Nephron (organoid): ENCODE measurements around the gene OR52E4.

Experiments used
- H3K27ac Mint-ChIP-seq, 3 experiments: 2 replicates each; pipeline ENCODE4 v1.8.0; 2020; ENCODE audit warnings: mixed read lengths in 3 of 3, mild to moderate bottlenecking in 2 of 3, moderate library complexity in 1 of 3
- H3K27me3 Mint-ChIP-seq: 2 replicates; pipeline ENCODE4 v1.8.0; 2021; ENCODE audit warnings: low read depth, mild to moderate bottlenecking, moderate library complexity, mixed read lengths
- H3K36me3 Mint-ChIP-seq: 2 replicates; pipeline ENCODE4 v1.8.0; 2020; ENCODE audit warnings: low read depth, mixed read lengths
- H3K4me1 Mint-ChIP-seq: 2 replicates; pipeline ENCODE4 v1.8.0; 2020; ENCODE audit warnings: mixed read lengths
- H3K4me3 Mint-ChIP-seq, 3 experiments: 2 replicates each; pipeline ENCODE4 v1.8.0; 2020; ENCODE audit warnings: mild to moderate bottlenecking in 3 of 3, mixed read lengths in 3 of 3, moderate library complexity in 2 of 3
- H3K9me3 Mint-ChIP-seq: 2 replicates; pipeline ENCODE4 v1.8.0; 2020; ENCODE audit warnings: mixed read lengths
- TF ChIP-seq, protein P1 (sequence below), 3 experiments: fragments of 200-600 bp; sonication (generic); IDR thresholded peaks; one replicate each; pipeline ENCODE4 v1.5.0; 2021; ENCODE audit warnings: antibody characterized with exemption in 3 of 3; ENCODE audit not compliant: unreplicated experiment in 3 of 3

The OR52E4 gene

GRCh38 chr11:5880329-5880728 lies at the start of gene OR52E4:
TSS of gene OR52E4 (plus strand) at chr11:5880629. CDS start at chr11:5884293, 3,664 bp downstream.
- TF ChIP-seq, protein P1, sequence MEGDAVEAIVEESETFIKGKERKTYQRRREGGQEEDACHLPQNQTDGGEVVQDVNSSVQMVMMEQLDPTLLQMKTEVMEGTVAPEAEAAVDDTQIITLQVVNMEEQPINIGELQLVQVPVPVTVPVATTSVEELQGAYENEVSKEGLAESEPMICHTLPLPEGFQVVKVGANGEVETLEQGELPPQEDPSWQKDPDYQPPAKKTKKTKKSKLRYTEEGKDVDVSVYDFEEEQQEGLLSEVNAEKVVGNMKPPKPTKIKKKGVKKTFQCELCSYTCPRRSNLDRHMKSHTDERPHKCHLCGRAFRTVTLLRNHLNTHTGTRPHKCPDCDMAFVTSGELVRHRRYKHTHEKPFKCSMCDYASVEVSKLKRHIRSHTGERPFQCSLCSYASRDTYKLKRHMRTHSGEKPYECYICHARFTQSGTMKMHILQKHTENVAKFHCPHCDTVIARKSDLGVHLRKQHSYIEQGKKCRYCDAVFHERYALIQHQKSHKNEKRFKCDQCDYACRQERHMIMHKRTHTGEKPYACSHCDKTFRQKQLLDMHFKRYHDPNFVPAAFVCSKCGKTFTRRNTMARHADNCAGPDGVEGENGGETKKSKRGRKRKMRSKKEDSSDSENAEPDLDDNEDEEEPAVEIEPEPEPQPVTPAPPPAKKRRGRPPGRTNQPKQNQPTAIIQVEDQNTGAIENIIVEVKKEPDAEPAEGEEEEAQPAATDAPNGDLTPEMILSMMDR (IDR thresholded peaks at IDR 0.05; ENCODE audit: unreplicated experiment in 3 of 3) = no peak
- Mint-ChIP-seq H3K36me3 (no peaks in the 10 kb centered on the region), H3K27ac (no peak within 1 kb of the TSS), H3K4me3 (no peak within 1 kb of the TSS), H3K9me3 (no peaks in the 10 kb centered on the region), H3K4me1 (no peaks in the 10 kb centered on the region), H3K27me3 (peaks cover 12% of the 10 kb centered on the region)

GRCh38 chr11:5831196-5831829 lies 49.1 kb upstream of the OR52E4 start:
- peaks cover 2% of the 10 kb centered on the region for H3K9me3 Mint-ChIP-seq
- H3K27me3 Mint-ChIP-seq = no peaks in the 10 kb centered on the region

DNA sequence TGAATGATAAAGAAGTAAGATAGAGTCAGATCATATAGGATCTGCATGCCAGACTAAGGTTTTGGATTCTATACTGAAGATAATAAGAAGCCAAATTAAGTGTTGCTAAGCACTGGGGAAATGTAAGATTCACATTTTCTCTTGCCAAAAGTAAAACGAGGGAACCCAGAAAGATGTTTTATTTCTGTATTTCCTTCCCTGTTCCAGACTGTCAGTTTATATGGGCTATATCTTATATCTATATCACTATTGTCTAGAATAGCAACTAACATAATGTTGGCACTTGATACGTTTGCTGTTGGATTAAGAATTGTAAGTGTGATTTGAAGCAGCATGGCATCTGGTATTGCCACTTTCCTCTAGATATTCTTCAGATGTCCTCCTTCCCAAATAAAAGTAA lies 47.0 kb upstream of the OR52E4 start:
- TF ChIP-seq, protein P1 (IDR thresholded peaks at IDR 0.05; ENCODE audit: unreplicated experiment in 3 of 3) = no peak
- H3K4me3 Mint-ChIP-seq = no peak overlapping the region
- no peak overlapping the region for H3K27ac Mint-ChIP-seq
- no peaks in the 10 kb centered on the region for H3K36me3 Mint-ChIP-seq
- H3K27me3 Mint-ChIP-seq = no peaks in the 10 kb centered on the region
- peaks cover 2% of the 10 kb centered on the region for H3K9me3 Mint-ChIP-seq
- H3K4me1 Mint-ChIP-seq = no peaks in the 10 kb centered on the region

More at GRCh38 chr11:5831196-5831829, 49.1 kb upstream of the OR52E4 start:
- Mint-ChIP-seq H3K4me3 (no peak overlapping the region), H3K36me3 (no peaks in the 10 kb centered on the region), H3K27ac (no peak overlapping the region), H3K4me1 (no peaks in the 10 kb centered on the region)
- TF ChIP-seq, protein P1 (IDR thresholded peaks at IDR 0.05; ENCODE audit: unreplicated experiment in 3 of 3) = no peak

DNA sequence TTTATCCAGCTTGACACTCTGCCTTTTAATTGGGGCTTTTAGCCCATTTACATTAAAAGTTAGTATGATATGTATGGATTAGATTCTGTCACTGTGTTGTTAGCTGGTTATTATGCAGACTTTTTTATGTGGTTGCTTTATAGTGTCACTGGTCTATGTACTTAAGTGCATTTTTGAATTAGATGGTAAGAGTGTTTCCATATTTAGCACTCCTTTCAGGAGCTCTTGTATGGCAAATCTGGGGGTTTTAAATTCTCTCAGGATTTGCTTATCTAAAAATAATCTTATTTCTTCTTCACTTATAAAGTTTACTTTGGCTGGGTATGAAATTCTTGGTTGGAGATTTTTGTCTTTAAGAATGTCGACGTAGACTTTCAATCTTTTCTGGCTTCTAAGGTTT lies 42.7 kb upstream of the OR52E4 start:
- Mint-ChIP-seq H3K27me3 (no peaks in the 10 kb centered on the region), H3K4me1 (no peaks in the 10 kb centered on the region), H3K36me3 (no peaks in the 10 kb centered on the region), H3K4me3 (no peak overlapping the region), H3K27ac (no peak overlapping the region), H3K9me3 (peaks cover 5% of the 10 kb centered on the region)
- TF ChIP-seq, protein P1 (IDR thresholded peaks at IDR 0.05; ENCODE audit: unreplicated experiment in 3 of 3) = no peak

DNA sequence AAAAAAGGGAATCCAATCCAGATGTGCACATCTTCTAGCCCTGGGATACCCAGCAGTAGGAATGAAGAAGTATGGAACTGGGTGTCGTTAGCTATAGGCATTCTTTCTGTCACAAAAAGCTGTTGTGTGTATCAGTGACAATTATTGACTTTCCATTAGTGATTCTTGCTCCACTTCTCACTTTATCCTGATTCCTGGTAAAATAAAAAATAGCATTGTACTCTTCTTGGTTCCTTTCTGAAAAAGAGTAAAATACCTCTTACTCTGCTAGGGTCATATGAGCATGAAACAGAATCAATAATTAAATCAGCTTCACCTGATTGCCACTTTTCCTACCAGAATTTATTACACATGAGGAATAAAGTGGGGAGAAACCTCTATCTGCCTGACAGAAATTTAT lies 38.6 kb upstream of the OR52E4 start, which contains the start of gene OR52E6:
Gene OR52E6, minus strand, starts transcription at position 101 of the 400 bp plus-strand sequence. Its CDS starts 0 bp downstream, at position 101.
- TF ChIP-seq, protein P1 (IDR thresholded peaks at IDR 0.05; ENCODE audit: unreplicated experiment in 3 of 3) = no peak
- Mint-ChIP-seq H3K27ac (no peak within 1 kb of the TSS), H3K4me3 (no peak within 1 kb of the TSS), H3K9me3 (peaks cover 5% of the 10 kb centered on the region), H3K27me3 (no peaks in the 10 kb centered on the region), H3K36me3 (no peaks in the 10 kb centered on the region), H3K4me1 (no peaks in the 10 kb centered on the region)

DNA sequence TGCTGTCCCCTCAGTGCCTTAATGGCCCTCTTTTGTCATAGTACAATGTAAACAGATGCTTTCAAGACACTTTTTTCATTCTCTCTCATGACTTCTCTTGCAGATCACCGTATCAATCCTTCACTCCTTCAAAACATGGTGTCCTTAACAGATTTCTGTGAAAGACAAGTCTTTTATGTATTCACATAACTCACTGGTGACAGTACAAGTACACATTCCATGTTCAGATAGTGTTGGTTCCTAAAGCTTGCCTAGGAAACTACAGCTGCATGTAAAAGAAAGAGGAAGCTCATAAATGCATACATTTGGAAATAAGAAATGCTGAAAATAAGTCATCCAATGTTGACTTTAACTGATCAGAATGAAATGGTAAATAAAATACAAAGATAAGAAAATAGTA lies 33.7 kb upstream of the OR52E4 start:
- H3K27ac Mint-ChIP-seq = no peak overlapping the region
- H3K36me3 Mint-ChIP-seq = no peaks in the 10 kb centered on the region
- no peaks in the 10 kb centered on the region for H3K9me3 Mint-ChIP-seq
- TF ChIP-seq, protein P1 (IDR thresholded peaks at IDR 0.05; ENCODE audit: unreplicated experiment in 3 of 3) = no peak
- no peaks in the 10 kb centered on the region for H3K27me3 Mint-ChIP-seq
- no peaks in the 10 kb centered on the region for H3K4me1 Mint-ChIP-seq
- no peak overlapping the region for H3K4me3 Mint-ChIP-seq
